HepG2 (cell line): ENCODE measurements around the gene TRIM48. TPM values are rescaled to one million over a fixed set of nuclear protein-coding genes. Genes with fewer than 3 reads are reported as not detected.

Source experiments
- ATAC-seq: fragments of 200-7000 bp; cut with Tn5 transposase; 3 replicates; pipeline ENCODE4 v1.9.1; 2020; ENCODE audit warnings: mild to moderate bottlenecking, moderate library complexity
- BruUV-seq: library from RNA; stranded (reverse); fragments of 400-500 nt; replicated peaks from 2 replicates; lab custom pipeline; 2021; lab: Mats Ljungman, UMichigan
- CTCF ChIA-PET: fragments of 300-600 bp; formaldehyde crosslinking; extraction: SDS; loops from one replicate; lab custom pipeline; 2021; ENCODE audit warnings: low total read pairs, inconsistent platforms, low intra/inter-chr PET ratio; lab: Yijun Ruan, JAX
- POLR2A ChIA-PET: fragments of 350-600 bp; sonication (Branson Sonifier 250); formaldehyde crosslinking; loops from one replicate; lab custom pipeline; 2020; ENCODE audit warnings: antibody characterized with exemption, inconsistent platforms; lab: Yijun Ruan, JAX
- DNase-seq: peaks from one replicate; pipeline ENCODE4 v3.0.0-alpha.2; 2015; ENCODE audit warnings: low spot score
- FAIRE-seq: peaks from 3 replicates; lab custom pipeline; 2011; peaks lifted over from hg19 to GRCh38; lab: Jason Lieb, UNC
- H2AFZ ChIP-seq: one replicate; pipeline ENCODE4 v1.6.1; 2011; ENCODE audit warnings: low read length, inconsistent platforms
- H3K27ac ChIP-seq: fragments of 300-600 bp; 3 replicates; pipeline ENCODE4 v1.8.0; 2011; ENCODE audit warnings: mixed run types, mild to moderate bottlenecking, mixed read lengths, low read length, inconsistent platforms; ENCODE audit not compliant: insufficient read depth; ENCODE audit errors: extremely low read length
- H3K27me3 ChIP-seq, 2 experiments: fragments of 200-600 bp in 1 of 2; 2 replicates in 1 of 2; 3 replicates in 1 of 2; pipeline versions ENCODE4 v1.6.0 to v1.8.0; 2011; ENCODE audit warnings: low read length in 2 of 2, mild to moderate bottlenecking in 2 of 2, moderate library complexity in 2 of 2, inconsistent platforms in 1 of 2; ENCODE audit not compliant: insufficient read depth in 2 of 2, control insufficient read depth in 1 of 2
- H3K36me3 ChIP-seq, 2 experiments: fragments of 200-600 bp in 1 of 2; replicated peaks in 1 of 2; 2 replicates in 1 of 2; 3 replicates in 1 of 2; pipeline versions ENCODE4 v1.5.1 to v1.8.0; 2011; ENCODE audit warnings: low read length in 2 of 2, inconsistent platforms in 1 of 2; ENCODE audit not compliant: insufficient read depth in 2 of 2, control insufficient read depth in 1 of 2
- H3K4me1 ChIP-seq: 2 replicates; pipeline ENCODE4 v1.5.1; 2012; ENCODE audit warnings: low read length, inconsistent platforms; ENCODE audit not compliant: insufficient read depth
- H3K4me2 ChIP-seq: 2 replicates; pipeline ENCODE4 v1.6.0; 2011; ENCODE audit warnings: low read depth, low read length, inconsistent platforms
- H3K4me3 ChIP-seq, 3 experiments: fragments of 200-600 bp in 1 of 3; sonication (generic), shearing (Covaris generic) in 1 of 3; replicated peaks in 1 of 3; 2 replicates each; pipeline ENCODE4 v1.5.1; 2011 to 2016; ENCODE audit warnings: low read length in 3 of 3, inconsistent platforms in 2 of 3, low read depth in 2 of 3, mild to moderate bottlenecking in 2 of 3, control low read depth in 1 of 3, mixed read lengths in 1 of 3; ENCODE audit not compliant: insufficient read depth in 1 of 3
- H3K79me2 ChIP-seq: one replicate; pipeline ENCODE4 v1.6.1; 2011; ENCODE audit warnings: low read length, inconsistent platforms; ENCODE audit not compliant: insufficient read depth
- H3K9ac ChIP-seq: 2 replicates; pipeline ENCODE4 v1.6.0; 2011; ENCODE audit warnings: mild to moderate bottlenecking, low read depth, low read length, inconsistent platforms; ENCODE audit not compliant: insufficient read depth
- H3K9me3 ChIP-seq: 2 replicates; pipeline ENCODE4 v1.5.1; 2012; ENCODE audit warnings: mild to moderate bottlenecking, low read length
- H4K20me1 ChIP-seq: 2 replicates; pipeline ENCODE4 v1.6.0; 2011; ENCODE audit warnings: inconsistent platforms, mild to moderate bottlenecking, low read length, moderate library complexity; ENCODE audit not compliant: insufficient read depth
- AGO2 ChIP-seq: fragments of 200-400 bp; formaldehyde crosslinking; optimal IDR thresholded peaks from 2 replicates; pipeline ENCODE3; 2017; ENCODE audit warnings: mild to moderate bottlenecking, low read depth, low read length, moderate library complexity
- CHD4 ChIP-seq: fragments of 200-600 bp; sonication (generic); IDR thresholded peaks from 2 replicates; pipeline ENCODE4 v1.7.0; 2017; ENCODE audit warnings: mild to moderate bottlenecking, low read length, borderline replicate concordance
- ZBTB37 ChIP-seq: sonication (generic); formaldehyde crosslinking; IDR thresholded peaks from 2 replicates; pipeline ENCODE4 v1.4.0; 2020; ENCODE audit warnings: mild to moderate bottlenecking, missing genetic modification reagents
- ZGPAT ChIP-seq: IDR thresholded peaks from 2 replicates; pipeline ENCODE4 v1.6.1; 2016; ENCODE audit warnings: mild to moderate bottlenecking
- WGBS: methylation state at CpG from one replicate; pipeline ENCODE4 v1.1.6; 2017; ENCODE audit warnings: low lambda C conversion rate; 5-methylcytosine and 5-hydroxymethylcytosine counted together
- in situ Hi-C: cut with HindIII; loops from 2 replicates; pipeline ENCODE4 v1.10.0; 2017; ENCODE audit warnings: low pct_unique_long_range_greater_than_20kb; ENCODE audit not compliant: extremely low pct_ligation_motif_present
- intact Hi-C: fragments of 100-400 bp; cut with micrococcal nuclease; formaldehyde crosslinking; loops from one replicate; pipeline ENCODE4 v1.10.0; 2022; ENCODE audit not compliant: unreplicated experiment
- polyA plus RNA-seq, 8 experiments: library from polyadenylated mRNA; depleted of rRNA in 3 of 8; stranded (reverse) in 7 of 8; unstranded in 1 of 8; fragments of >200 nt; fragmentation: Illumina TruSeq in 4 of 8; extraction: Trizol in 4 of 8; gene quantifications; 2 replicates each; pipeline versions ENCODE4 v1.2.1 to v1.2.3, GENCODE V29; 2011 to 2016; ENCODE audit warnings: low read depth in 4 of 8, missing spikeins in 1 of 8, mixed read lengths in 1 of 8; ENCODE audit not compliant: insufficient read depth in 1 of 8
- small RNA-seq, 3 experiments: library from RNA; depleted of rRNA; stranded (forward); fragments of <200 nt; gene quantifications; one replicate each; pipeline ENCODE3, GENCODE V24; 2012; ENCODE audit warnings: low read depth in 2 of 3, low replicate concordance in 1 of 3; ENCODE audit not compliant: insufficient read length in 3 of 3, insufficient read depth in 2 of 3
- total RNA-seq, 5 experiments: library from RNA; depleted of rRNA; stranded (reverse); fragments of >200 nt; fragmentation: Illumina TruSeq; extraction: Trizol; gene quantifications; 2 replicates each; pipeline ENCODE4 v1.2.3, GENCODE V29; 2016; ENCODE audit warnings: low read depth in 1 of 5

Gene TRIM48
- total and polyA plus RNA-seq, 2 of the 13 experiments (the other 11 are each of a cell fraction or from before 2014, with no cell fraction given) = not detected

GRCh38 chr11:55263081-55263480 is 1.1 kb downstream of the TRIM48 start:
- no TSS peak for BruUV-seq
- ChIA-PET CTCF (no interaction called here), POLR2A (no interaction called here)
- FAIRE-seq = no peak
- H2AFZ ChIP-seq = no peak overlapping the region
- no peak overlapping the region for H3K9ac ChIP-seq
- no peaks in the 10 kb centered on the region for H3K79me2 ChIP-seq
- no peaks in the 10 kb centered on the region for H3K4me1 ChIP-seq
- H3K4me2 ChIP-seq = no peak overlapping the region
- intact Hi-C loops = no loop called here
- no peaks in the 10 kb centered on the region for H3K36me3 ChIP-seq
- no peaks in the 10 kb centered on the region for H4K20me1 ChIP-seq
- H3K27ac ChIP-seq = no peak overlapping the region
- H3K9me3 ChIP-seq = peaks cover 44% of the 10 kb centered on the region
- ATAC-seq = no peak
- no peak overlapping the region for H3K4me3 ChIP-seq
- WGBS = 2% methylated on average over 5 of the region's 5 CpGs
- in situ Hi-C loops = no loop called here
- H3K27me3 ChIP-seq = no peaks in the 10 kb centered on the region
- TF ChIP-seq ZBTB37 (CRISPR knock-in tag) (no peak), AGO2 (no peak), CHD4 (no peak), ZGPAT (CRISPR knock-in tag) (no peak)
- no peak for DNase-seq

Small RNAs within 50 kb of the gene (small RNA-seq; reads per million reads assigned to genes)
- gene AP005597.4 = 0 reads per million in 3 experiments

Other genes with a start within 250 kb of the TRIM48 start
- not detected in 2 replicates for gene OR4A16, start 81.0 kb downstream of the TRIM48 start, total RNA-seq (2016; rRNA removed; fragmentation: Illumina TruSeq; extraction: Trizol)
- gene OR4A16, start 81.0 kb downstream of the TRIM48 start, polyA plus RNA-seq (2011; rRNA removed) = not detected in 2 replicates
- gene OR4A15, start 105.8 kb downstream of the TRIM48 start, total RNA-seq (2016; rRNA removed; fragmentation: Illumina TruSeq; extraction: Trizol) = not detected in 2 replicates
- gene OR4A15, start 105.8 kb downstream of the TRIM48 start, polyA plus RNA-seq (2011; rRNA removed) = not detected in 2 replicates